GM18526 (cell line): ENCODE measurements around the gene DNAI2.

Experiments
- POLR2A ChIP-seq: IDR thresholded peaks from 3 replicates; pipeline ENCODE4 v1.6.1; 2011; ENCODE audit not compliant: insufficient read length; ENCODE audit errors: extremely low read depth

DNAI2 gene

DNA sequence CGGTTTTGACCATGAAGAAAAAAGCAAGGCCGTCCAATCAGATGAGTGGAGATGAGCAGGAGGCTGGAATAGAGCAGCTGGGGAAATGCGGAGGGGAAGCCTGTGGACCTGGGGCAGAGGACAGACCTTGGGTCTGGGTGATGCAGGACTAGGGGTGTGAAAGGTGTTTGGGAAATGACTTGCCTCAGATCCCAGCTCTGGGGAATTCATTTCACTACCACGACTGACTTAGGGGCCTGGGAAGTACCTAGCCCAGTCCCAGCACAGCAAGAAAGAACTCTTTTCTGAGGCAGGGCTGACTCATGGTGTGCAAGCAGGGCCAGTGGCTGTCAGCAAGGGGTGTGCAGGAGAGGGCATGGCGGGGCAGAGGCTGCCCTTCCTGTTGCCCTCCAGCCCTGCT lies 14.8 kb downstream of the DNAI2 start:
- TF ChIP-seq POLR2A = no peak

- no peak for TF ChIP-seq POLR2A
Measured at GRCh38 chr17:74289688-74290087, 15.7 kb downstream of the DNAI2 start.

- TF ChIP-seq POLR2A = no peak
Measured at GRCh38 chr17:74290340-74290739, 16.3 kb downstream of the DNAI2 start.

DNA sequence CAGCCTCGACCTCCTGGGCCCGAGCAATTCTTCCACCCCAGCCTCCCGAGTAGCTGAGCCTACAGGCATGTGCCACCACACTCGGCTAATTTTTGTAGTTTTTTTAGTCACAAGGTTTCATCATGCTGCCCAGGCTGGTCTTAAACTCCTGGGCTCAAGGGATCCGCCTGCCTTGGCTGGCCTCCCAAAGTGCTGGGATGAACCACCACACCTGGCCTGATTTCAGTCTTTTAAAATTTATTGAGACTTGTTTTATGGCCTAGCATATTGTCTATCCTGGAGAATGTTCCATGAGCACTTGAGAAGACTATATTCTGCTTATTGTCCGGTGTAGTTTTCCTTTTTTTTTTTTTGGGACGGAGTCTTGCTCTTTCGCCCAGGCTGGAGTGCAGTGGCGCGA lies 18.5 kb downstream of the DNAI2 start:
- no peak for TF ChIP-seq POLR2A

GRCh38 chr17:74295625-74296547 lies 21.9 kb downstream of the DNAI2 start:
- no peak for TF ChIP-seq POLR2A

DNA sequence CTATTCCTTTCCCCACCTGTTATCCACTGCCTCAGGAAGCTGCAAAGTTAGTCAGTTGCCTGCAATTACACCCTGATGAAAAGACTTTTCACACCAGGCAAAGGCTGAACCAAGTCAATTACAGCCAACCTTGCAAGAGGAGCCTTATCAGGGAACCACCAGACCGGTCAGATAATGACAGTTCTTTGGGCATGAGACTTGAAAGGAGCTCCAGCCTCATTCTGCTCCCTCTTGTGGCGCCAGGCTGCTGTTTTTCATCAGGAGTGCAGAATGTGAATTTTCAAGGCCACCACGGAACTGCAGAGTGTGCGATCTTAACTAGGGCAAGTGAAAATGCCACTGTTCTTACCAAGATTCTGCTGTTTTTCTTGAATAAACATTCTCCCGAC lies 22.5 kb downstream of the DNAI2 start:
- TF ChIP-seq POLR2A = no peak

- TF ChIP-seq POLR2A = no peak
Measured at GRCh38 chr17:74297941-74298340, 23.9 kb downstream of the DNAI2 start.

GRCh38 chr17:74298778-74299177 lies 24.7 kb downstream of the DNAI2 start:
- no peak for TF ChIP-seq POLR2A

DNA sequence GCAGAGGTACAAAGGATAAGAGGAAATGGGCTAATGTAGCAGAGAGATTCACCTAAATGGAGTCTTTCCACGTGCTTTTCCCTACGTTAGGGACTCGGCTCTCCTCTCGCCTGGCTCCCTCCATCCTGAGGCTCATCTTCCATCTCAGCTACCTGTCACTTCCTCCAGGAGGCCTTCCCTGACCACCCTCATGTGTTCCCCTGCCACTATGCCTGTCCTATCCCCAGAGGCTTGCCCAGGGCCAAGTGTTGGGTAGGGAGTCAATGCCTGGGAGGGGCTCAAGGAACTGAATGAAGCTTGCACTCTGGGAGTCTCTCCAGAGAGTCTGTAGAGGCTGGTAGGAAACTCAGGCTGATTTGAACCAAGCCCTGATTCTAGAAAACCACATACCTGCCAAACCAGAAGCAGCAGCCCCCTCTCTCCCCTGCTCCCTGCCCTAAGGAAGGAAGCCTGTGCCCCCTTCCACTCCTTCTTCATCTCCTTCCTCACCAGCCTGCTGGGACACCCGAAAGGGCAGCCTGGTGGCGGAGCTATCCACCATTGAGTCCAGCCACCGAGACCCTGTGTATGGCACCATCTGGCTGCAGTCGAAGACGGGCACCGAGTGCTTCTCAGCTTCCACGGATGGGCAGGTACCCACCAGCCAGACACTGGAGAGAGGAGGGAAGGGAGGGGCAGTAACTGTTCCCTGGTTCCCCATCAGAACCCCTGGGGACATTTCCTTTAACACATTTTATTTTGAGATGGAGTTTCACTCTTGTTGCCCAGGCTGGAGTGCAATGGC lies 25.4 kb downstream of the DNAI2 start:
- no peak for TF ChIP-seq POLR2A

GRCh38 chr17:74303305-74303704 lies 29.3 kb downstream of the DNAI2 start:
- TF ChIP-seq POLR2A = no peak

DNA sequence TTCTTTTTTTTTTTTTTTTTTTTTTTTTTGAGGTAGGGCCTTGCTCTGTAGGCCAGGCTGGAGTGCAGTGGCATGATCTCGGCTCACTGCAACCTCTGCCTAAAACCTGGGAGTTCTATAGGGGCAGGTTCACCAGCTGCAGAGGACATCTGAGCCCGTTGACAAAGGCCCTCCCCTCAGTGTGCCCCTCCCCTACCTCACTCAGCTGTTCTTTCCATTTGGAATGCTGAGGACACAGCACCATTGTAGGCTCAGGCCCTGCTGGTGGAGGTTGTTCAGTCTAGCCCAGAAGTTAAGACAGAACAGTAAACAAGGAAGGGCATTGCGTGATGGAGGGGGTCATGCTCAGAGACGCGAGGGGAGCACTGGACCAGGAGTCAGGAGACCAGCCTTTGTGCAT lies 30.1 kb downstream of the DNAI2 start:
- no peak for TF ChIP-seq POLR2A

- no peak for TF ChIP-seq POLR2A
Measured at GRCh38 chr17:74305865-74306654, 32.0 kb downstream of the DNAI2 start.

DNA sequence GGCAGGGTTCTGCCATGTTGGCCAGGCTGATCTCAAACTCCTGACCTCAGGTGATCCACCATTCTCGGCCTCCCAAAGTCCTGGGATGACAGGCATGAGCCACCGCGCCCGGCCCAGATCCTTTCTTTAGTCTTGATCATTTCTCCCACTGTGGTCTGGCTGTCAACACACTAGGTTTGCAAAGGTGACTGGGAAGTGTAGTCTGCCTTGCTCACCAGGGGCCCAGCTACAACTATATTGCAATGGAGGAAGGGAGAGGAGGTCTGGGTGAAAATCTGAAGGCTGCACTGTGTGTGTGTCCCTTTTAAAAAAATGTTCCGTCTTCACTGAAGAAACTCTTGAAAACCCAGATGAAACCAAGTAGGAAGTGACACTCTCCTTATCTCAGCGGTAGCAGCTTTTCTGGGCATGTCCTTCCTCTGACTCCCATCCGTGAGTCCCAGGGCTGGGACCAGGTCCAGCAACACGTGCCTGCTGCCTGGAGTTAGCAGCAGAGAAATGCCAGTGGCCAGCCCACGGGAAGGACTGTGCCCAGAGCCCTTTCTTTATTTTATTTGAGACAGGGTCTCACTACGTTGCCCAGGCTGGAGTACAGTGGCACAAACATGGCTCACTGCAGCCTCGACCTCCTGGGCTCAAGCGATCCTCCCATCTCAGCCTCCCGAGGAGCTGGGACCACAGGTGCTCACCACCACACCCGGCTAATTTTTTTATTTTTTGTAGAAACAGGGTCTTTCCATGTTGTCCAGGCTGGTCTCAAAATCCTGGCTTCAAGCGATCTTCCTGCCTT lies 34.1 kb downstream of the DNAI2 start:
- TF ChIP-seq POLR2A = no peak

GRCh38 chr17:74309902-74310301 lies 35.9 kb downstream of the DNAI2 start:
- no peak for TF ChIP-seq POLR2A

- no peak for TF ChIP-seq POLR2A
Measured at GRCh38 chr17:74314877-74315276, 40.8 kb downstream of the DNAI2 start.

- TF ChIP-seq POLR2A = no peak
Measured at GRCh38 chr17:74316220-74316619, 42.2 kb downstream of the DNAI2 start.
